ENCODE results near the gene TIMM50. TPM values are rescaled to one million over a fixed set of nuclear protein-coding genes. Genes with fewer than 3 reads are reported as not detected.
"Not testable (repeated sequence)": the region's sequence is repeated elsewhere in the genome, so short reads cannot be mapped to it uniquely, and the experiment has no call there.

The TIMM50 gene
- total RNA-seq, 1 donor from 2014 or later, result 43.9 TPM

GRCh38 chr19:39446365-39447084 lies 34.1 kb upstream of the TIMM50 start:
- H3K27me3 ChIP-seq, result no peaks in the 10 kb centered on the region
- H3K4me1 ChIP-seq, result peaks cover 32% of the 10 kb centered on the region
- H3K27ac ChIP-seq, result peak overlapping the region; percentile 95
- no peak for TF ChIP-seq CTCF (IDR thresholded peaks at IDR 0.05)
- ATAC-seq, result no peak
- intact Hi-C loops (cut with DNase I), result no loop called here
- H3K4me3 ChIP-seq, result peak overlapping the region; percentile 96
- H3K36me3 ChIP-seq, result peaks cover 4% of the 10 kb centered on the region
- DNase-seq, result no peak
- H3K9me3 ChIP-seq, result no peaks in the 10 kb centered on the region

- no peaks in the 10 kb centered on the region for H3K27me3 ChIP-seq
- no peak for TF ChIP-seq CTCF (IDR thresholded peaks at IDR 0.05)
- H3K9me3 ChIP-seq, result no peaks in the 10 kb centered on the region
- ATAC-seq (no peak), DNase-seq (no peak)
- peaks cover 18% of the 10 kb centered on the region for H3K36me3 ChIP-seq
- no peak overlapping the region for H3K27ac ChIP-seq
- H3K4me1 ChIP-seq, result peaks cover 32% of the 10 kb centered on the region
- intact Hi-C loops (cut with DNase I), result no loop called here
- H3K4me3 ChIP-seq, result no peak overlapping the region
Measured at GRCh38 chr19:39448271-39448670, 32.4 kb upstream of the TIMM50 start.

GRCh38 chr19:39449116-39449797 lies 31.4 kb upstream of the TIMM50 start:
- H3K4me3 ChIP-seq, result no peak overlapping the region
- TF ChIP-seq CTCF (IDR thresholded peaks at IDR 0.05), result no peak
- no peaks in the 10 kb centered on the region for H3K27me3 ChIP-seq
- intact Hi-C loops (cut with DNase I), result no loop called here
- no peak overlapping the region for H3K27ac ChIP-seq
- no peak for ATAC-seq
- H3K4me1 ChIP-seq, result peaks cover 32% of the 10 kb centered on the region
- peaks cover 28% of the 10 kb centered on the region for H3K36me3 ChIP-seq
- H3K9me3 ChIP-seq, result no peaks in the 10 kb centered on the region
- no peak for DNase-seq

GRCh38 chr19:39451257-39451656 lies 29.4 kb upstream of the TIMM50 start:
- ATAC-seq; H3K4me3 ChIP-seq; H3K27ac ChIP-seq; H3K9me3 ChIP-seq; H3K27me3 ChIP-seq; DNase-seq; intact Hi-C loops (cut with DNase I): not testable (repeated sequence)
- H3K36me3 ChIP-seq, result peaks cover 39% of the 10 kb centered on the region
- peaks cover 29% of the 10 kb centered on the region for H3K4me1 ChIP-seq

- H3K36me3 ChIP-seq, result peaks cover 87% of the 10 kb centered on the region
- DNase-seq (no peak), ATAC-seq (no peak)
- no peaks in the 10 kb centered on the region for H3K27me3 ChIP-seq
- no peak for TF ChIP-seq CTCF (IDR thresholded peaks at IDR 0.05)
- H3K4me1 ChIP-seq, result no peaks in the 10 kb centered on the region
- intact Hi-C loops (cut with DNase I), result no loop called here
- H3K27ac ChIP-seq, result no peak overlapping the region
- H3K9me3 ChIP-seq, result no peaks in the 10 kb centered on the region
- H3K4me3 ChIP-seq, result no peak overlapping the region
Measured at GRCh38 chr19:39463403-39463802, 17.2 kb upstream of the TIMM50 start.

- Histone ChIP-seq H3K4me3 (no peak overlapping the region), H3K36me3 (peaks cover 86% of the 10 kb centered on the region), H3K9me3 (no peaks in the 10 kb centered on the region), H3K27me3 (no peaks in the 10 kb centered on the region), H3K4me1 (no peaks in the 10 kb centered on the region), H3K27ac (no peak overlapping the region)
- DNase-seq (no peak), ATAC-seq (no peak)
- TF ChIP-seq CTCF (IDR thresholded peaks at IDR 0.05), result no peak
- intact Hi-C loops (cut with DNase I), result no loop called here
Measured at GRCh38 chr19:39465956-39466747, 14.5 kb upstream of the TIMM50 start.
